ENCODE results near the gene ECT2. TPM values are rescaled to one million over a fixed set of nuclear protein-coding genes. Genes with fewer than 3 reads are reported as not detected.

Gene ECT2, protein sequence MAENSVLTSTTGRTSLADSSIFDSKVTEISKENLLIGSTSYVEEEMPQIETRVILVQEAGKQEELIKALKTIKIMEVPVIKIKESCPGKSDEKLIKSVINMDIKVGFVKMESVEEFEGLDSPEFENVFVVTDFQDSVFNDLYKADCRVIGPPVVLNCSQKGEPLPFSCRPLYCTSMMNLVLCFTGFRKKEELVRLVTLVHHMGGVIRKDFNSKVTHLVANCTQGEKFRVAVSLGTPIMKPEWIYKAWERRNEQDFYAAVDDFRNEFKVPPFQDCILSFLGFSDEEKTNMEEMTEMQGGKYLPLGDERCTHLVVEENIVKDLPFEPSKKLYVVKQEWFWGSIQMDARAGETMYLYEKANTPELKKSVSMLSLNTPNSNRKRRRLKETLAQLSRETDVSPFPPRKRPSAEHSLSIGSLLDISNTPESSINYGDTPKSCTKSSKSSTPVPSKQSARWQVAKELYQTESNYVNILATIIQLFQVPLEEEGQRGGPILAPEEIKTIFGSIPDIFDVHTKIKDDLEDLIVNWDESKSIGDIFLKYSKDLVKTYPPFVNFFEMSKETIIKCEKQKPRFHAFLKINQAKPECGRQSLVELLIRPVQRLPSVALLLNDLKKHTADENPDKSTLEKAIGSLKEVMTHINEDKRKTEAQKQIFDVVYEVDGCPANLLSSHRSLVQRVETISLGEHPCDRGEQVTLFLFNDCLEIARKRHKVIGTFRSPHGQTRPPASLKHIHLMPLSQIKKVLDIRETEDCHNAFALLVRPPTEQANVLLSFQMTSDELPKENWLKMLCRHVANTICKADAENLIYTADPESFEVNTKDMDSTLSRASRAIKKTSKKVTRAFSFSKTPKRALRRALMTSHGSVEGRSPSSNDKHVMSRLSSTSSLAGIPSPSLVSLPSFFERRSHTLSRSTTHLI
- total RNA-seq, result 100 to 1,000 TPM in 1 of 2 donors, 10 to 100 TPM in 1; 90.3 to 141 TPM
- polyA plus RNA-seq (2013, experiment 1 of 2), result 97.1 TPM
- polyA plus RNA-seq (2013, experiment 2 of 2), result 103 TPM
- long read RNA-seq, experiment 1, partial matches to known transcripts, result 38 of 72 reads
- long read RNA-seq, experiment 1, other reads (novel, unspliced or antisense), result 34 of 72 reads
- long read RNA-seq, experiment 2, full-length matches to known transcripts, result 69 of 133 reads
- long read RNA-seq, experiment 2, partial matches to known transcripts, result 27 of 133 reads
- long read RNA-seq, experiment 2, other reads (novel, unspliced or antisense), result 37 of 133 reads
- long read RNA-seq, experiment 3, full-length matches to known transcripts, result 273 of 380 reads
- long read RNA-seq, experiment 3, partial matches to known transcripts, result 34 of 380 reads
- long read RNA-seq, experiment 3, other reads (novel, unspliced or antisense), result 73 of 380 reads
- long read RNA-seq, experiment 4, full-length matches to known transcripts, result 10 of 17 reads
- long read RNA-seq, experiment 4, partial matches to known transcripts, result 5 of 17 reads
- long read RNA-seq, experiment 4, other reads (novel, unspliced or antisense), result 2 of 17 reads

DNA sequence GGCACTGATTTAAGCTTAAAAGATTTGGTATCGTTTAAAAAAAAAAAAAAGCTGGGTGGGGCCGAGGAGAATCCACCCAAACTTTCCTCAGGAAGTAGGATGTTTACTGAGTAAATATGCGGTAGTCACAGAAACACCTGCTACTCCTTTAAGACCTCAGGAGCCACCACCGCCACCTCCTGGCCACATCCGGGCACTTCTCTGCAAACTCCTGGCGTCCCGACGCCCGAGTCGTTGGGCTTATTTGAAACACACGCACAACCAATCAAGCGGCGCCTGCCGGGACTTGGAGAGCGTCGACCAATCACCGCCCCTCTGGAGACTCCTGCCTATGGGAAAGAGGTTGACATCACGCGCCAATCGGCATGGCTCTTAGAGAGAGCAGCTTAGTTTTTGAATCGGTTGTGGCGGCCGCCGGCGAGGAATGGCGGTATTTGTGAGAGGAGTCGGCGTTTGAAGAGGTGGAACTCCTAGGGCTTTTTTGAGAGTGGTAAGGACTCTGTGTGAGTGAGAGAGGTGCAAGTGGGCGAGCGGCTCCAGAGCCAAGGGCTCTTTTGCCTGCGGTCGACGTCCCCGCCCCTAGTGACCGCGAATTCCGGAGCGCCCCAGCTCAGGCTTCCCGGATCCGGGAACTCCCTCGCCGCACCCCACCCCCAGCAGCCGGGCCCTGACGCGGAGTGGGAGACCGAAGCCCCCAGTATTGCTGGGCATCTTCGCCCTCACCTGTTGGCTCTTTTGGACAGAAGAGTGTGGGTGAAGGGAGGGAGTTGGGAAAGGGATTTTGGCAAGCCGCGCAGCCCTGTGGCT, at the start of gene ECT2:
Gene ECT2 (plus strand): TSS at position 359 of the 807 bp plus-strand sequence. CDS start 3,805 bp downstream, outside the sequence.
- no peaks in the 10 kb centered on the region for H3K27me3 Mint-ChIP-seq (ENCODE audit: insufficient read depth)
- TF ChIP-seq, protein P1, sequence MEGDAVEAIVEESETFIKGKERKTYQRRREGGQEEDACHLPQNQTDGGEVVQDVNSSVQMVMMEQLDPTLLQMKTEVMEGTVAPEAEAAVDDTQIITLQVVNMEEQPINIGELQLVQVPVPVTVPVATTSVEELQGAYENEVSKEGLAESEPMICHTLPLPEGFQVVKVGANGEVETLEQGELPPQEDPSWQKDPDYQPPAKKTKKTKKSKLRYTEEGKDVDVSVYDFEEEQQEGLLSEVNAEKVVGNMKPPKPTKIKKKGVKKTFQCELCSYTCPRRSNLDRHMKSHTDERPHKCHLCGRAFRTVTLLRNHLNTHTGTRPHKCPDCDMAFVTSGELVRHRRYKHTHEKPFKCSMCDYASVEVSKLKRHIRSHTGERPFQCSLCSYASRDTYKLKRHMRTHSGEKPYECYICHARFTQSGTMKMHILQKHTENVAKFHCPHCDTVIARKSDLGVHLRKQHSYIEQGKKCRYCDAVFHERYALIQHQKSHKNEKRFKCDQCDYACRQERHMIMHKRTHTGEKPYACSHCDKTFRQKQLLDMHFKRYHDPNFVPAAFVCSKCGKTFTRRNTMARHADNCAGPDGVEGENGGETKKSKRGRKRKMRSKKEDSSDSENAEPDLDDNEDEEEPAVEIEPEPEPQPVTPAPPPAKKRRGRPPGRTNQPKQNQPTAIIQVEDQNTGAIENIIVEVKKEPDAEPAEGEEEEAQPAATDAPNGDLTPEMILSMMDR (conservative IDR thresholded peaks at IDR 0.05), result peak; percentile 80
- peak within 1 kb of the TSS; percentile 97 for H3K4me3 Mint-ChIP-seq
- H3K4me1 Mint-ChIP-seq, result peaks cover 40% of the 10 kb centered on the region
- DNase-seq, result peak; percentile 100
- Histone ChIP-seq H3K4me1 (ENCODE audit: control insufficient read depth, insufficient read depth, low read length) (peaks cover 3% of the 10 kb centered on the region), H3K27me3 (ENCODE audit: control insufficient read depth, insufficient read depth, low read length, poor library complexity, severe bottlenecking) (no peaks in the 10 kb centered on the region), H3K27ac (ENCODE audit: low read depth, low read length) (peak within 1 kb of the TSS; percentile 83), H3K9ac (ENCODE audit: extremely low read depth, low read length, poor library complexity, severe bottlenecking) (peak within 1 kb of the TSS; percentile 94), H3K9me3 (ENCODE audit: control insufficient read depth, low read length) (no peaks in the 10 kb centered on the region), H3K4me3 (ENCODE audit: low read length) (peak within 1 kb of the TSS; percentile 94), H3K36me3 (ENCODE audit: control insufficient read depth, insufficient read depth, low read length) (peaks cover 24% of the 10 kb centered on the region)
- WGBS, 2 experiments (ENCODE audit: insufficient coverage in 1 of 2, insufficient read length in 1 of 2), result 0 to 1% methylated on average over 24 to 49 of the region's 49 CpGs
- H3K9me3 Mint-ChIP-seq, result no peaks in the 10 kb centered on the region
- peak within 1 kb of the TSS; percentile 100 for H3K27ac Mint-ChIP-seq
- peaks cover 28% of the 10 kb centered on the region for H3K36me3 Mint-ChIP-seq (ENCODE audit: low read depth)

DNA sequence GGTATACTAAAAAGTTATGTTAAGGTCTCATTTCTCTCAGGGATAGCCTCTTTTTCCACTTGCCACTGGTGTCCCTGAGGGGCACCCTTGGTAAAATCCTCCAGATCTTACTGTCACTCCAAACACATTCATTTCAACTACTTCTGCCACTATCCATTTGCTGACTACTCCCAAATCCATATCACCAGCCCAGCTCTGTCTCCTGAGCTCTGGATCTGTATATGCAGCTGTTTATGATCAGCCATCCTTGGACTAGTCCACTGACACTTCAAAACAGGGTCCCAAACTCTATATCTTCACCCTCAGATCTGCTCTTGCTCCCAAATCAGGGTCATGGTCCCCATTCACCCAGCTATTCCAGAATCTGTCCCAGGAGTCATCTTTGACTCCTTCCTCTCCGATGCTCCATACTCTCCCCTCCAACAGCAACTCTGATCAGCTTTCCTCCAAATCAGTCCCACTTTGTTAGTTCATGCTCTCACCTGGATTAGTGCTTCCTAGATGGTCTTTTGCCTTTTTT, 49.5 kb upstream of the ECT2 start:
- H3K36me3 ChIP-seq (ENCODE audit: control insufficient read depth, insufficient read depth, low read length), result no peaks in the 10 kb centered on the region
- H3K9ac ChIP-seq (ENCODE audit: extremely low read depth, low read length, poor library complexity, severe bottlenecking), result no peak overlapping the region
- no peaks in the 10 kb centered on the region for H3K9me3 Mint-ChIP-seq
- H3K4me1 ChIP-seq (ENCODE audit: control insufficient read depth, insufficient read depth, low read length), result no peaks in the 10 kb centered on the region
- H3K27me3 ChIP-seq (ENCODE audit: control insufficient read depth, insufficient read depth, low read length, poor library complexity, severe bottlenecking), result no peaks in the 10 kb centered on the region
- WGBS, 2 experiments (ENCODE audit: insufficient coverage in 1 of 2, insufficient read length in 1 of 2), result 94% methylated on average over 1 of the region's 1 CpG; no CpG with 5 or more reads in 1 of the 2 experiments
- no peak overlapping the region for H3K4me3 ChIP-seq (ENCODE audit: low read length)
- no peak overlapping the region for H3K27ac ChIP-seq (ENCODE audit: low read depth, low read length)
- no peak overlapping the region for H3K27ac Mint-ChIP-seq
- no peak for DNase-seq
- H3K4me3 Mint-ChIP-seq, result no peak overlapping the region
- H3K36me3 Mint-ChIP-seq (ENCODE audit: low read depth), result no peaks in the 10 kb centered on the region
- H3K4me1 Mint-ChIP-seq, result peaks cover 1% of the 10 kb centered on the region
- TF ChIP-seq, protein P1 (conservative IDR thresholded peaks at IDR 0.05), result no peak
- no peaks in the 10 kb centered on the region for H3K27me3 Mint-ChIP-seq (ENCODE audit: insufficient read depth)
- no peaks in the 10 kb centered on the region for H3K9me3 ChIP-seq (ENCODE audit: control insufficient read depth, low read length)

Measured in endodermal cell (in vitro differentiated cells).